Kidney (tissue), 14 donors: ENCODE measurements around the gene DUSP11. TPM values are rescaled to one million over a fixed set of nuclear protein-coding genes. Genes with fewer than 3 reads are reported as not detected.
A peak's percentile ranks its signal among the peaks of the same experiment; 100 is the strongest.
"Not testable (repeated sequence)": the region's sequence is repeated elsewhere in the genome, so short reads cannot be mapped to it uniquely, and the experiment has no call there.

Source experiments
- DNase-seq, 5 donors: peaks; one replicate each; pipeline ENCODE4 v3.0.0-alpha.2; 2013 to 2020
- FAIRE-seq: peaks from 2 replicates; lab custom pipeline; 2012; peaks lifted over from hg19 to GRCh38; lab: Jason Lieb, UNC
- H3K27ac ChIP-seq, 2 donors: one replicate each; pipeline ENCODE4 v1.7.0; 2013; ENCODE audit warnings: low read depth in 2 of 2, low read length in 2 of 2, inconsistent platforms in 1 of 2
- H3K27me3 ChIP-seq: one replicate; pipeline ENCODE4 v1.7.1; 2013; ENCODE audit warnings: low read length, inconsistent platforms; ENCODE audit not compliant: control insufficient read depth, insufficient read depth
- H3K36me3 ChIP-seq, 3 donors: one replicate each; pipeline versions ENCODE4 v1.7.0 to v1.7.1; 2013; ENCODE audit warnings: low read length in 3 of 3, control low read depth in 1 of 3, inconsistent platforms in 1 of 3; ENCODE audit not compliant: insufficient read depth in 3 of 3, control insufficient read depth in 2 of 3
- H3K4me1 ChIP-seq, 3 donors: one replicate each; pipeline versions ENCODE4 v1.7.0 to v1.7.1; 2013; ENCODE audit warnings: low read length in 3 of 3, inconsistent platforms in 1 of 3, low read depth in 1 of 3; ENCODE audit not compliant: control insufficient read depth in 2 of 3, insufficient read depth in 2 of 3
- H3K4me3 ChIP-seq, 3 donors: one replicate each; pipeline versions ENCODE4 v1.7.0 to v1.8.1; 2013; ENCODE audit warnings: low read length in 3 of 3, control low read depth in 1 of 3, inconsistent platforms in 1 of 3
- H3K9ac ChIP-seq, 3 donors: one replicate each; pipeline versions ENCODE4 v1.7.0 to v1.7.1; 2013; ENCODE audit warnings: low read length in 3 of 3, control low read depth in 1 of 3, inconsistent platforms in 1 of 3
- H3K9me3 ChIP-seq, 3 donors: one replicate each; pipeline versions ENCODE4 v1.7.0 to v1.7.1; 2013; ENCODE audit warnings: low read length in 3 of 3, control low read depth in 1 of 3, inconsistent platforms in 1 of 3; ENCODE audit not compliant: control insufficient read depth in 2 of 3, insufficient read depth in 1 of 3
- CTCF ChIP-seq: IDR thresholded peaks from 3 replicates; pipeline ENCODE4 v1.5.1; 2012; ENCODE audit warnings: mild to moderate bottlenecking, moderate library complexity, borderline replicate concordance; ENCODE audit not compliant: insufficient read depth; ENCODE audit errors: extremely low read depth
- intact Hi-C: fragments of 100-400 bp; cut with DNase I; formaldehyde crosslinking; loops from one replicate; pipeline ENCODE4 v1.11.1; 2022
- polyA plus RNA-seq: library from polyadenylated mRNA; stranded (reverse); fragments of 350-450 nt; fragmentation: Illumina TruSeq; extraction: RNeasy Lipid Tissue Mini Kit (QIAGEN cat#74804); gene quantifications from one replicate; pipeline ENCODE4 v1.2.3, GENCODE V29; 2014; ENCODE audit warnings: low read depth, low replicate concordance; ENCODE audit not compliant: insufficient read depth
- total RNA-seq: library from RNA; stranded (reverse); fragmentation: NEBNext Ultra II Directional; extraction: Animal tissue kit (Norgen Biotek cat#: 25700); gene quantifications from one replicate; pipeline ENCODE4 v1.2.1, GENCODE V29; 2021
- donor health status: control.
- donor health status: control.
- donor health status: control.
- donor health status: control.
- donor health status: control.
- donor health status: DM: yes; HTN: yes; CAD: no.
- donor health status: Normal renal cell carcinoma (clear cell type).

Gene DUSP11
- total and polyA plus RNA-seq, 2 donors from 2014 or later: 19.3 to 25.5 TPM

DNA sequence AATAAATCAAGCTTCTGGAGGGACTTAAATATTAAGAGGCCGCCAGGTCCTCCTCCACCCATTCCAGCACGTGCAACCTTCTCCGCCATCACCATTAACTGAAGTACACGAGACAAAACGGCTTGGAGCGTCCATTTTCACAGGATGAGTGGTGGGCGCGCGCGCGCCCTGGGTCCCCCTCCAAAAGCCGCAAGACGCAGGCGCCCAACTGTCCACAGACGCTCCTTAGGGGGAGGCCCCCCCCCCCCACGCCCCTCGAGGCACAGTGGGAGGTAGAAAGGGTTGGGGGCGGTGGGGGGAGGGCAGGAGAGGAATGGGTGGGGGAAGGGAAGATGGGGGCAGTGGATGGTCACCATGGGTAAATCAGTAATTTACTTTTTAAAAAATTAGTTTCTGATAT lies 38.4 kb upstream of the DUSP11 start:
- H3K9me3 ChIP-seq: no peaks in the 10 kb centered on the region
- no peak overlapping the region for H3K4me3 ChIP-seq
- intact Hi-C loops: no loop called here
- no peaks in the 10 kb centered on the region for H3K36me3 ChIP-seq
- H3K27me3 ChIP-seq: no peaks in the 10 kb centered on the region
- no peak overlapping the region for H3K27ac ChIP-seq
- FAIRE-seq: no peak
- H3K4me1 ChIP-seq: no peaks in the 10 kb centered on the region
- DNase-seq: no peak
- TF ChIP-seq CTCF: no peak
- H3K9ac ChIP-seq: no peak overlapping the region

GRCh38 chr2:73812635-73813034 lies 32.7 kb upstream of the DUSP11 start:
- DNase-seq (no peak), FAIRE-seq (no peak)
- Histone ChIP-seq H3K4me1 (no peaks in the 10 kb centered on the region), H3K9me3 (no peaks in the 10 kb centered on the region), H3K9ac (no peak overlapping the region), H3K36me3 (no peaks in the 10 kb centered on the region), H3K27ac (no peak overlapping the region), H3K27me3 (no peaks in the 10 kb centered on the region), H3K4me3 (no peak overlapping the region)
- no peak for TF ChIP-seq CTCF
- intact Hi-C loops: no loop called here

- intact Hi-C loops: no loop called here
- no peak for FAIRE-seq
These were observed 32.0 kb upstream of the DUSP11 start for GRCh38 chr2:73811878-73812277.

GRCh38 chr2:73783883-73784282 lies 4.0 kb upstream of the DUSP11 start, which contains the start of gene C2orf78:
Gene C2orf78, plus strand, starts transcription at chr2:73784183. Its CDS starts 127 bp downstream, at chr2:73784310.
- H3K4me1 ChIP-seq, H3K9me3 ChIP-seq, intact Hi-C loops, FAIRE-seq, H3K36me3 ChIP-seq, H3K4me3 ChIP-seq, H3K27ac ChIP-seq, DNase-seq, H3K9ac ChIP-seq, H3K27me3 ChIP-seq: not testable (repeated sequence)

More at GRCh38 chr2:73811878-73812277, 32.0 kb upstream of the DUSP11 start:
- Histone ChIP-seq H3K9me3 (no peaks in the 10 kb centered on the region), H3K27me3 (no peaks in the 10 kb centered on the region), H3K4me1 (no peaks in the 10 kb centered on the region), H3K4me3 (no peak overlapping the region), H3K9ac (no peak overlapping the region), H3K27ac (no peak overlapping the region), H3K36me3 (no peaks in the 10 kb centered on the region)
- DNase-seq: no peak
- no peak for TF ChIP-seq CTCF

DNA sequence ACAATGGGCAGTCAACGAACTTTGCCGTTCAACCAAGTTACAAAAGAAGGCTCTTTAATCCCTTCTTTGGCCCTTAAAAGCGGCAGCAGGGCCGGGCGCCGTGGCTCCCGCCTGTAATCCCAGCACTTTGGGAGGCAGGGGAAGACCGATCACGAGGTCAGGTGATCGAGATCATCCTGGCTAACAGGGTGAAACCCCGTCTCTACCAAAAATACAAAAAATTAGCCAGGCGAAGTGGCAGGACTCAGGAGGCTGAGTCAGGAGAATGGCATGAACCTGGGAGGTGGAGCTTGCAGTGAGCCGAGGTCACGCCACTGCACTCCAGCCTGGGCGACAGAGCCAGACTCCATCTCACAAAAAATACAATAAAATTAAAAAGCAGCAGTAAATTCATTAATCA lies 3.5 kb upstream of the DUSP11 start:
- H3K9me3 ChIP-seq, intact Hi-C loops, FAIRE-seq, H3K9ac ChIP-seq, H3K4me3 ChIP-seq, H3K4me1 ChIP-seq, H3K36me3 ChIP-seq, H3K27me3 ChIP-seq, H3K27ac ChIP-seq: not testable (repeated sequence)
- DNase-seq: peak in 1 of 5 donors; percentile 45
